GM18502 (cell line): Measurements from ENCODE around the gene PLXNA3.
"Not testable (repeated sequence)": the region's sequence is repeated elsewhere in the genome, so short reads cannot be mapped to it uniquely, and the experiment has no call there.

ENCODE experiments used
- ATAC-seq: cut with Tn5 transposase; IDR thresholded peaks from one replicate; pipeline ENCODE4 v1.9.1; 2021; ENCODE audit warnings: mild to moderate bottlenecking; ENCODE audit not compliant: unreplicated experiment, poor library complexity

The PLXNA3 gene

GRCh38 chrX:154490414-154491083, 32.5 kb downstream of the PLXNA3 start, which contains the start of gene SLC10A3:
SLC10A3 (minus strand) TSS chrX:154490629; CDS start chrX:154488940, 1,689 bp downstream.
- ATAC-seq: peak; percentile 81

- no peak for ATAC-seq
Measured at GRCh38 chrX:154494715-154495114, 36.6 kb downstream of the PLXNA3 start.

- ATAC-seq: no peak
Measured at GRCh38 chrX:154495472-154495922, 37.4 kb downstream of the PLXNA3 start.

- not testable (repeated sequence) for ATAC-seq
Measured at GRCh38 chrX:154496591-154497137, 38.6 kb downstream of the PLXNA3 start.

- not testable (repeated sequence) for ATAC-seq
Measured at GRCh38 chrX:154501423-154501822, 43.3 kb downstream of the PLXNA3 start.

- ATAC-seq: no peak
Measured at GRCh38 chrX:154502098-154502497, 44.0 kb downstream of the PLXNA3 start.

GRCh38 chrX:154502989-154503388, 44.9 kb downstream of the PLXNA3 start:
- ATAC-seq: no peak

- no peak for ATAC-seq
Measured at GRCh38 chrX:154505734-154506133, 47.7 kb downstream of the PLXNA3 start.

- ATAC-seq: no peak
Measured at GRCh38 chrX:154506483-154507332, 48.6 kb downstream of the PLXNA3 start.

- no peak for ATAC-seq
Measured at GRCh38 chrX:154507673-154508383, 49.7 kb downstream of the PLXNA3 start.

GRCh38 chrX:154508384-154508745, 50.3 kb downstream of the PLXNA3 start:
- no peak for ATAC-seq

- ATAC-seq: no peak
Measured at GRCh38 chrX:154509455-154509854, 51.4 kb downstream of the PLXNA3 start.

- ATAC-seq: no peak
Measured at GRCh38 chrX:154511761-154512160, 53.7 kb downstream of the PLXNA3 start.

- ATAC-seq: no peak
Measured at GRCh38 chrX:154512879-154513553, 54.9 kb downstream of the PLXNA3 start.

GRCh38 chrX:154513716-154514115, 55.6 kb downstream of the PLXNA3 start:
- no peak for ATAC-seq

- no peak for ATAC-seq
Measured at GRCh38 chrX:154515090-154515965, 57.2 kb downstream of the PLXNA3 start.

GRCh38 chrX:154515966-154516655, 58.0 kb downstream of the PLXNA3 start, which contains the start of gene FAM3A:
FAM3A (minus strand) TSS chrX:154516232; CDS start chrX:154515772, 460 bp downstream.
- ATAC-seq: peak; percentile 93

GRCh38 chrX:154516656-154517100, 58.6 kb downstream of the PLXNA3 start:
- peak; percentile 19 for ATAC-seq
